Activated T-cell treated with anti-CD3 and anti-CD28 coated beads, Interleukin-2, amount 50 U/mL, for 72 hours (primary cell): Measurements from ENCODE around the gene STK11IP. TPM values are rescaled to one million over a fixed set of nuclear protein-coding genes. Genes with fewer than 3 reads are reported as not detected.

Source experiments
- ATAC-seq, 2 donors: fragments of 150-1000 bp; cut with Tn5 transposase; replicated peaks in 1 of 2; 2 replicates each; pipeline ENCODE4 v1.10.0; 2021; ENCODE audit warnings: moderate library complexity in 2 of 2, mild to moderate bottlenecking in 1 of 2
- DNase-seq, 2 donors: peaks; one replicate each; pipeline ENCODE4 v3.0.0; 2021 to 2022; ENCODE audit warnings: mixed read lengths in 1 of 2
- H3K27ac Mint-ChIP-seq: one replicate; pipeline ENCODE4 v1.8.0; 2022; ENCODE audit warnings: mild to moderate bottlenecking, moderate library complexity, mixed read lengths
- H3K27me3 Mint-ChIP-seq: one replicate; pipeline ENCODE4 v1.8.0; 2022; ENCODE audit warnings: low read depth, mixed read lengths
- H3K36me3 Mint-ChIP-seq, 2 donors: one replicate each; pipeline ENCODE4 v1.8.0; 2022; ENCODE audit warnings: mixed read lengths in 2 of 2, mild to moderate bottlenecking in 1 of 2; ENCODE audit not compliant: insufficient read depth in 2 of 2
- H3K4me1 Mint-ChIP-seq: one replicate; pipeline ENCODE4 v1.8.0; 2022; ENCODE audit warnings: low read depth, mixed read lengths
- H3K4me3 Mint-ChIP-seq, 2 donors: one replicate each; pipeline ENCODE4 v1.8.0; 2022; ENCODE audit warnings: mild to moderate bottlenecking in 2 of 2, mixed read lengths in 2 of 2, moderate library complexity in 2 of 2
- H3K9me3 Mint-ChIP-seq, 2 donors: one replicate each; pipeline ENCODE4 v1.8.0; 2022; ENCODE audit warnings: mixed read lengths in 2 of 2
- total RNA-seq, 2 donors: library from RNA; stranded (reverse); gene quantifications; one replicate each; pipeline ENCODE4 v1.2.3, GENCODE V29; 2022

The STK11IP gene
- total RNA-seq, 2 donors from 2014 or later: 27.0 to 27.8 TPM

DNA sequence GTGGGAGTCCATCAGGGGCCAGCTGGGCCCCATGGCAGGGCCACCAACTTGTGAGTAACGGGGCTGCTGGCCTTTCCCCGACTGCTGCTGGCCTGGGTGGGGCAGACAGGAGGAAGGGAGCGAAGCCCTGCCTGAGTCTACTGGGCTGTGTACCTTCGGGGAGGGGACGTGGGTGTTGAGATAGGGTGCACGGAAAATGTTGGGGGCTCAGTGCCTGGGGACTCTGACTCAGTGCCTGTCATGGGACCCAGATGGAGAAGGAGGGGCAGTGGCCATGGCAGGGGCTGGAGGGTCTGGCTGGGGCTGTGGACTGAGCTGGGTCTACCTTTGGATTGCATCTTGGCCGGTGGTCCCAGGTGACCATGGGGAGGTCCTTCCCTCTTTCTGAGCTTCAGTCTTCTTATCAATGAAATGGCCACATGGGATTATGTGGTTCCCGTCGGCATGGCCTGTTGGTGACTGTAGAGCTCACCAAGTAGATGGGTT, 33.8 kb downstream of the STK11IP start:
- Mint-ChIP-seq H3K36me3 (no peaks in the 10 kb centered on the region), H3K9me3 (no peaks in the 10 kb centered on the region), H3K27ac (no peak overlapping the region), H3K27me3 (peaks cover 8% of the 10 kb centered on the region), H3K4me1 (peaks cover 4% of the 10 kb centered on the region), H3K4me3 (no peak overlapping the region)
- no peak for DNase-seq
- ATAC-seq: no peak

DNA sequence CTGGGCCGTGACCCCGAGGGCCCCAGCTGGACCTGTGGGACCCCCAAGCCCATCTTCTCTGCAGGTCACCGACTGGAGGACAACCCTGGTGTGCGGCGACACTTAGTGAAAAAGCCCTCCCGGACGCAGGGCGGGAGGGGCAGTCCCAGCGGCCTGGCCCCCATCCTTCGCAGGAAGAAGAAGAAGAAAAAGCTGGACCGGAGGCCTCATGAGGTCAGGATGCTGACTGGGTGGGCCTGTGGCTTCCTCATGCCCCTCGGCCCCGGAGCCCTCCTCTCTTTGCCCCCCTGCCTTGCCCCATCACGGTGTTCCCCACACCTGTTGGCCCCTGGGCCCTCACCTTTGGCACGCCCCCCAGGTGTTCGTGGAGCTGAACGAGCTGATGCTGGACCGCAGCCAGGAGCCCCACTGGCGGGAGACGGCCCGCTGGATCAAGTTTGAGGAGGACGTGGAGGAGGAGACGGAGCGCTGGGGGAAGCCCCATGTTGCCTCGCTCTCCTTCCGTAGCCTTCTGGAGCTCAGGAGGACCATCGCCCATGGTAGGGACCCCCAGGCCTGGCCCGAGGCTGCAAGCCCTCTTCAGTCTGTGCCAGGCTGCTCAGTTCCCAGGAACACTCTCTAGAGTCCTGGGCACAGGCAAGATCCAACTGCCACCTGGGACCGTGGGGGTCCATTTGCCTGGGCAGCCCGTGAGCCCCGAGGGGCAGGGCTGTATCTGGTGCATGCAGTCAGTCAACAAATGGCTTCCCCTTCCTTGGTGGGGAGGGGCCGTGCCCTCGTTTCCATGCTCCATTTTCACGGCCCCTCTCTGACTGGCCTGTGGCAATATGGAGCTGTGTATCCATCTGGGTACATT, 34.5 kb downstream of the STK11IP start:
- H3K9me3 Mint-ChIP-seq: no peaks in the 10 kb centered on the region
- no peak overlapping the region for H3K27ac Mint-ChIP-seq
- H3K36me3 Mint-ChIP-seq: no peaks in the 10 kb centered on the region
- H3K4me3 Mint-ChIP-seq: no peak overlapping the region
- ATAC-seq (no peak), DNase-seq (no peak)
- no peaks in the 10 kb centered on the region for H3K4me1 Mint-ChIP-seq
- H3K27me3 Mint-ChIP-seq: peaks cover 1% of the 10 kb centered on the region

DNA sequence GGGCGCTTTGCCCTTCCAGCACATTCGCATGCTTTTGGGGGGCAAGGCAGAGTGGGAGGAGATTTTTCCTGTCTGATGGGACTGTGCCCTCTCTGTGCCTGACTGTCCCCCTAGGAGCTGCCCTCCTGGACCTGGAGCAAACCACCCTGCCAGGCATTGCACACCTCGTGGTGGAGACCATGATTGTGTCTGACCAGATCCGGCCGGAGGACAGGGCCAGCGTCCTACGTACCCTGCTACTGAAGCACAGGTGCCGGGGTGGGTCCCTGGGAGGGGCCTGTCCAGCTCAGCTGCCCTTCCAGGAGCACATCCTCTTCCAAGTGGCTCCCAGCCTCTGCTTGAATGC, 35.1 kb downstream of the STK11IP start:
- Mint-ChIP-seq H3K4me1 (no peaks in the 10 kb centered on the region), H3K9me3 (no peaks in the 10 kb centered on the region), H3K27me3 (no peaks in the 10 kb centered on the region), H3K4me3 (no peak overlapping the region), H3K36me3 (no peaks in the 10 kb centered on the region), H3K27ac (no peak overlapping the region)
- DNase-seq: no peak
- ATAC-seq: no peak

DNA sequence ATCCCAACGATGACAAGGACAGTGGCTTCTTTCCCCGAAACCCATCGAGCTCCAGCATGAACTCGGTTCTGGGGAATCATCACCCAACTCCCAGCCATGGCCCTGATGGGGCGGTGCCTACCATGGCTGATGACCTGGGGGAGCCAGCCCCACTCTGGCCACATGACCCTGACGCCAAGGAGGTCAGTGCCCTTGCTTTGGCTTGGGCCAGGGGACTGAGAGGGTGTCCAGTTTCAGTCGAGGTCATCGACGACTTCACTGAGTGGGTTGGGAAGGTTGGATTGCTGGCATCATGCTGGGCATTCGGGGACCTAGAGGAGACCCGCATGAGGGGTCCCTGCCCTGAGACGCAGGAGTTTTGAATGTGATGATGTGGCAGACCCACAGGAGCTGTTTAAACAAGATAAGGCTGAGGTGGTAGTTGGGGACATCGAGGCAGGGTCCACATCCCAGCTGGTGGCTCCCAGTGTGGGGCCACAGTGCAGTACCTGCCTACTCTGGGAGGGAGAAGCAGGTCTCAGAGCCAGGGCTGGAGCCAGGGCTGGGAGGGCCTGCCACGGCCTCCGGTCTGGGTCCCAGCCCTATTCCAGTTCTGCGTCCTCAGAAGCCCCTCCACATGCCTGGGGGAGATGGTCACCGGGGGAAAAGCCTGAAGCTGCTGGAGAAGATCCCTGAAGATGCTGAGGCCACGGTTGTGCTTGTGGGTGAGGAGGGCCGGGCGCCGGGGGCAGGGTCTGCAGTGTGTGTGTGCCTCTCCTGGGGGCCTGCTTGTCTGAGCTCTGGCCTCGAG, 35.8 kb downstream of the STK11IP start:
- no peak overlapping the region for H3K27ac Mint-ChIP-seq

DNA sequence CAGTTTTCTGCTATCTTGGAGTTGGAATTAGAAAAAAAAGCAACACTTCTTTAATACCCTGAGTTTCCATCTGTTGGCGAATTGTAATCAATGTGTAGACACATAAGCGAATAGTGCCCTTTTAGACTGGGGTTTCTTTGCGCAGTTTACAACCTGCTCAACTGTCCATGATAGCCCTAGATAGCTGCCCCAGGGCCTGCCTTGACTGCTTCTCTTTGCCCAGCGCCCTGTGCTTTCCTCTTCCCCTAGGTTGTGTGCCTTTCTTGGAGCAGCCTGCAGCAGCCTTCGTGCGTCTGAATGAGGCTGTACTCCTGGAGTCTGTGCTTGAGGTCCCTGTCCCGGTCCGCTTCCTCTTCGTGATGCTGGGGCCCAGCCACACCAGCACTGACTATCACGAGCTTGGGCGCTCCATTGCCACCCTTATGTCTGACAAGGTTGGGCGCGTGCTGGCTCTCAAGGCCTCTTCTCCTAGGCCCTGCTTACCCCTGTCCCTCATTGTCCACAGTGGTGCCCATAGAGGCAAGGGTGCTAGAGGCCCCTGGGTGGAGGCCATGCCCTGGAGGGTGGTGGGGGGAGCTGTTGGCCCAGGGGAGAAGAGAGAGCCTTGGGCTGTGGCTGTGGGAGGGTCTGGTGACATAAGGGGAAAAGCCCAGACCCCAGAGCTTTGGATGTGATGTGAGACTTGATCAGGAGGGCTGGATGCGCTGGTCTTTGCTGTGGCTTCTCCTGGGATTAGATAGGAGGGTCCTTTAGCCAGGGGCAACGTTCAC, 36.7 kb downstream of the STK11IP start:
- no peak for DNase-seq
- Mint-ChIP-seq H3K4me3 (no peak overlapping the region), H3K27ac (no peak overlapping the region), H3K27me3 (no peaks in the 10 kb centered on the region), H3K4me1 (no peaks in the 10 kb centered on the region), H3K36me3 (no peaks in the 10 kb centered on the region), H3K9me3 (no peaks in the 10 kb centered on the region)
- no peak for ATAC-seq

More for the DNA sequence above, 35.8 kb downstream of the STK11IP start:
- Mint-ChIP-seq H3K4me3 (no peak overlapping the region), H3K36me3 (no peaks in the 10 kb centered on the region), H3K4me1 (no peaks in the 10 kb centered on the region), H3K27me3 (no peaks in the 10 kb centered on the region), H3K9me3 (no peaks in the 10 kb centered on the region)
- no peak for ATAC-seq
- DNase-seq: no peak

DNA sequence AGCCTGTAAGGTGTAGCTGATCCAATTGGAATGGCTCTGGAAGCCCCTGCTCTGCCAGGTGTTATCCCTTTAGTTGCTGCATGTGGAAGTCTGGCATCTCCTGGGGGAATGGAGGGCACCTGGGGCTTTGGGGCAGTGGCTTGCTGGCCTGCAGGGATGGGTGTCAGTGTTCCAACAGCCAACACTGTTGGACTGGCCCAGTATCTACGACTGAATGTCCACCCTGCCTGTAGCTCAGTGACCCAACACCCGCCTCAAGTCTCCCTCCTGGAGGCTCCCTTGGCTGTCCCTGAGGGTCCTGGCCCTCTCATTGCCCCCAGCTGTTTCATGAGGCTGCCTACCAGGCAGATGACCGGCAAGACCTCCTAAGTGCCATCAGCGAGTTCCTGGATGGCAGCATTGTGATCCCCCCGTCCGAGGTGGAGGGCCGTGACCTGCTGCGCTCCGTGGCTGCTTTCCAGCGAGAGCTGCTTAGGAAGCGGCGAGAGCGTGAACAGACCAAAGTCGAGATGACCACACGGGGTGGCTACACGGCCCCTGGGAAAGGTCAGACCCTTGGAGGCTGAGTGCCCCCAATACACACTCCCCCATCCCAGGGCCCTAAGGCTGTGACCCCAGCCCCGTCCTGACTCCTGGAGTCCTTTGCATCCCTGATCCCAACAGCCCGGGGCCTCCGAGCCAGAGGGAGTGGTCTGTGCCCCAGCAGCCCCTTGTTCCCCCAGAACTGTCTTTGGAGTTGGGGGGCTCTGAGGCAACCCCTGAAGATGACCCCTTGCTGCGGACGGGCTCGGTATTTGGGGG, 37.5 kb downstream of the STK11IP start:
- Mint-ChIP-seq H3K36me3 (no peaks in the 10 kb centered on the region), H3K27ac (no peak overlapping the region), H3K9me3 (no peaks in the 10 kb centered on the region), H3K4me3 (no peak overlapping the region), H3K4me1 (no peaks in the 10 kb centered on the region), H3K27me3 (no peaks in the 10 kb centered on the region)
- ATAC-seq (no peak), DNase-seq (no peak)

DNA sequence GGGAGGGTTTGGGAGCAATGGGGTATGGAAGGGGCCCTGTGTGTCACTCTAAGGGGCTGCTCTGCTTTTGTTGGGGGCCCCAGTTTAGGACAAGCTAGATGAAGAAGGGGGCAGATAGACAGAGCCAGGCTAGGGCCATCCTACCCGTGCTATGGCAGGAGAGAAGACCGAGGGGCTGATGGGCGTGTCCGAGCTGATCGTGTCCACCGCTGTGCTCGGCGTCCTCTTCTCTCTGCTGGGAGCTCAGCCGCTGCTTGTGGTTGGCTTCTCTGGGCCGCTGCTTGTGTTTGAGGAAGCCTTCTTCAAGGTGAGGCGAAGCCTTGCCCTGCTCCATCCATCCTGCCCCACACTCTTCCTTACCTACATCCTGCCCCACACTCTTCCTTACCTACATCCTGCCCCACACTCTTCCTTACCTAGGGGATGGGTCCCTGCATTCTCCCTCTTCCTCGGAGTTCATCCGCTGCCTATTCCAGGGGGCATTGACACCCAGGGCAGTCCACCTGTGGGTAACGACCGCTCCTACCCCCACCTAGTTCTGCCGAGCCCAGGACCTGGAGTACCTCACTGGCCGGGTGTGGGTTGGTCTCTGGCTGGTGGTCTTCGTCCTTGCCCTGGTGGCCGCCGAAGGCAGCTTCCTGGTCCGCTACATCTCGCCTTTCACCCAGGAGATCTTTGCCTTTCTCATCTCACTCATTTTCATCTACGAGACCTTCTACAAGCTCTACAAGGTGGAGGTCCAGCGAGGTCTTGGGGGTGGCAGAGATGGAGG, 38.7 kb downstream of the STK11IP start:
- Mint-ChIP-seq H3K27me3 (no peaks in the 10 kb centered on the region), H3K36me3 (no peaks in the 10 kb centered on the region), H3K4me1 (no peaks in the 10 kb centered on the region), H3K27ac (no peak overlapping the region), H3K4me3 (no peak overlapping the region), H3K9me3 (no peaks in the 10 kb centered on the region)
- no peak for ATAC-seq
- no peak for DNase-seq

DNA sequence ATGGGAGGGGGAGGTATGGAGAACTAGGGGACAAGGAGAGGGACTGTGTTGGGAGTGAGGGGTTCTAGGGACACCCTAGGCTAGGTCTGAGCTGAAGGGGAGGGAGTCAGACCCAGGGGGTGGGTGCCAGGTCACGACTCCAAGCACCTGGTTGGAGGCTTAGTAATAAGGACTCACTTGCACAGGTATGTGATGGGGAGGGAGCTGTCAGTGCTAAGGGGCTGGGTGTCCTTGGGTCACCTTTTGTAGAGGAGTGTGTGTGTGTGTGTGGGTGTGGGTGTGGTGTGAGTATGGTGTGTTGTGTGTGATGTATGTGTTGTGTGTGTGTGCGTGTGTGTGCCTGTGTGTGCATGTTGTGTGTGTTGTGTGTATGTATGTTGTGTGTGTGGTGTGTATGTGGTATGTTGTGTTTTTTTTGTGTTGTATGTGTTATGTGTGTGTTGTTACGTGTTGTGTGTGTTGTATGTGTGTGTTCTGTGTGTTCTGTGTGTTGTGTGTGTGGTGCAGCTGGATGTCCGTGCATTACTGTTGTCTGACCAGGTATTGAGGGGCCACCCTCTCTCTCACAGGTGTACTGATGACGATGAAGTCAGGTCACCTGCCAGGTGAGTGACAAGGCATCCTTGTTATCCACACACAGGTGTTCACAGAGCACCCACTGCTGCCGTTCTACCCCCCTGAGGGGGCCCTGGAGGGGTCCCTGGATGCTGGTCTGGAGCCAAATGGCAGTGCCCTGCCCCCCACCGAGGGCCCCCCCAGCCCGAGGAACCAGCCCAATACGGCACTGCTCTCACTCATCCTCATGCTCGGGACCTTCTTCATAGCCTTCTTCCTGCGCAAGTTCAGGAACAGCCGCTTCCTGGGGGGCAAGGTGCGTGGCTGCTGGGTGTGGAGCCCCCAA, 39.5 kb downstream of the STK11IP start:
- no peaks in the 10 kb centered on the region for H3K36me3 Mint-ChIP-seq
- H3K27me3 Mint-ChIP-seq: no peaks in the 10 kb centered on the region
- no peak for DNase-seq
- H3K4me1 Mint-ChIP-seq: peaks cover 5% of the 10 kb centered on the region
- H3K27ac Mint-ChIP-seq: no peak overlapping the region
- no peak overlapping the region for H3K4me3 Mint-ChIP-seq
- no peak for ATAC-seq
- no peaks in the 10 kb centered on the region for H3K9me3 Mint-ChIP-seq

DNA sequence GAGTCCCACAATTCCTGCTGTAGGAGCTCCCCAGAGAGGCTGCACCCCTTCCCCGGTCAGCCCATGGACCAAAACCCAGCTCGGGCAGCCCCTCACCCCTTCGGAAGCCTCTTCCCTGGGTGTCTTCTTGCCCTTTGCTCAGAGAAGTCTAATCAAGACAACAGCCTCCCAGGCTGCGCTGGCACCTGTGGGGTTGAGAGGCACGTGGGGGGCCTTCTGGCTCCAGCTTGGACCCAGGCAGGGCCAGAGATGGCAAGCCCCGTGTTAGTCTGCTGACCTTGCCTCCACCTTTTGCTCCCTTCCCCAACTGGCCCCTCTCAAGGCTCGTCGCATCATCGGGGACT, 40.2 kb downstream of the STK11IP start:
- Mint-ChIP-seq H3K27me3 (no peaks in the 10 kb centered on the region), H3K27ac (no peak overlapping the region), H3K36me3 (no peaks in the 10 kb centered on the region), H3K9me3 (no peaks in the 10 kb centered on the region), H3K4me1 (peaks cover 11% of the 10 kb centered on the region), H3K4me3 (no peak overlapping the region)
- ATAC-seq: no peak
- no peak for DNase-seq

DNA sequence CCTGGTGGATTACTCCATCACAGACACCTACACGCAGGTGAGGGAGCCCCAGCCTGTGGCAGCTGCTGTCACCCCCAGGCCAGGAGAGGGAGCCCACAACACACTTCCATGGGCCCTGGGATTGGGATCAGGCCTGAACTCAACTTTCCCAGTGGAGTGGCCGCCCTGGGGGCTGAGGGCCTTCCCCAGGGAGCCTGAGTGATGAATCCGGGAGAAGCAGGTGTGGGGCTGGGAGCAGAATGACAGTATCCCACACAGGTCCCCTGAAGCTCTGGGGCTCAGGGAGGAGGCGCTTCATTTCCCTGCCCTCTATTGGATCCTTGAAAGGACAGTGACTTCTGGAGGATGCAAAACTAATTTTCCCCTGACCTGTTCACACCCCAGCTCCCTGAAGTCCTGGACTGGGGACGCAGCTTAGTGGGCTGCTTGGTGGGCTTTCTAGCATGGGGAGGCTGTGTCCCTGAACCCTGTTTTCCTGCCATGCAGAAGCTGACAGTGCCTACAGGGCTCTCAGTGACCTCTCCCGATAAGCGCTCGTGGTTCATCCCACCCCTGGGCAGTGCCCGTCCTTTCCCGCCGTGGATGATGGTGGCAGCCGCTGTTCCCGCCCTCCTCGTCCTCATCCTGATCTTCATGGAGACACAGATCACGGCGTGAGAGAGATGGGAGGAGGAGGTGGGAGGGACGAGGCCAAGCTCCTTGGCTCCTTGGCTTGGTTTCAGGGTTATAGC, 40.7 kb downstream of the STK11IP start:
- Mint-ChIP-seq H3K4me3 (no peak overlapping the region), H3K27me3 (no peaks in the 10 kb centered on the region), H3K4me1 (peaks cover 13% of the 10 kb centered on the region), H3K9me3 (no peaks in the 10 kb centered on the region), H3K27ac (no peak overlapping the region), H3K36me3 (no peaks in the 10 kb centered on the region)
- no peak for ATAC-seq
- DNase-seq: no peak
